ENCODE data around the gene LRRC45. TPM values are rescaled to one million over a fixed set of nuclear protein-coding genes. Genes with fewer than 3 reads are reported as not detected.

LRRC45 gene
- total RNA-seq, 2 donors from 2014 or later: 11.8 to 15.4 TPM

GRCh38 chr17:81986606-81987005 lies 36.5 kb upstream of the LRRC45 start:
- Mint-ChIP-seq H3K9me3 (no peaks in the 10 kb centered on the region), H3K36me3 (ENCODE audit: insufficient read depth in 2 of 2) (peaks cover 3 to 5% of the 10 kb centered on the region in 2 donors), H3K4me1 (ENCODE audit: low read depth) (no peaks in the 10 kb centered on the region), H3K27me3 (ENCODE audit: low read depth) (no peaks in the 10 kb centered on the region), H3K4me3 (no peak overlapping the region), H3K27ac (no peak overlapping the region)
- DNase-seq (no peak), ATAC-seq (replicated peaks in 1 of 2) (no peak)

- DNase-seq (no peak), ATAC-seq (replicated peaks in 1 of 2) (no peak)
- no peaks in the 10 kb centered on the region for H3K27me3 Mint-ChIP-seq (ENCODE audit: low read depth)
- H3K4me1 Mint-ChIP-seq (ENCODE audit: low read depth): no peaks in the 10 kb centered on the region
- no peaks in the 10 kb centered on the region for H3K9me3 Mint-ChIP-seq
- H3K4me3 Mint-ChIP-seq: no peak overlapping the region
- no peak overlapping the region for H3K27ac Mint-ChIP-seq
- peaks cover 3 to 5% of the 10 kb centered on the region in 2 donors for H3K36me3 Mint-ChIP-seq (ENCODE audit: insufficient read depth in 2 of 2)
Measured at GRCh38 chr17:81987161-81987770, 35.8 kb upstream of the LRRC45 start.

- Mint-ChIP-seq H3K27me3 (ENCODE audit: low read depth) (no peaks in the 10 kb centered on the region), H3K4me1 (ENCODE audit: low read depth) (no peaks in the 10 kb centered on the region), H3K4me3 (no peak overlapping the region), H3K36me3 (ENCODE audit: insufficient read depth in 2 of 2) (no peaks in the 10 kb centered on the region), H3K27ac (no peak overlapping the region), H3K9me3 (no peaks in the 10 kb centered on the region)
- DNase-seq (no peak), ATAC-seq (replicated peaks in 1 of 2) (peak in 1 of 2 donors; percentile 33)
Measured at GRCh38 chr17:81990836-81991683, 32.0 kb upstream of the LRRC45 start.

GRCh38 chr17:81991684-81992305 lies 31.3 kb upstream of the LRRC45 start:
- DNase-seq (no peak), ATAC-seq (replicated peaks in 1 of 2) (peak in 1 of 2 donors; percentile 17)
- H3K36me3 Mint-ChIP-seq (ENCODE audit: insufficient read depth in 2 of 2): peaks cover 0 to 1% of the 10 kb centered on the region in 2 donors
- no peaks in the 10 kb centered on the region for H3K27me3 Mint-ChIP-seq (ENCODE audit: low read depth)
- H3K27ac Mint-ChIP-seq: no peak overlapping the region
- no peaks in the 10 kb centered on the region for H3K4me1 Mint-ChIP-seq (ENCODE audit: low read depth)
- no peaks in the 10 kb centered on the region for H3K9me3 Mint-ChIP-seq
- no peak overlapping the region for H3K4me3 Mint-ChIP-seq

- Mint-ChIP-seq H3K4me1 (ENCODE audit: low read depth) (no peaks in the 10 kb centered on the region), H3K4me3 (no peak overlapping the region), H3K9me3 (no peaks in the 10 kb centered on the region), H3K36me3 (ENCODE audit: insufficient read depth in 2 of 2) (peaks cover 0 to 1% of the 10 kb centered on the region in 2 donors), H3K27ac (no peak overlapping the region), H3K27me3 (ENCODE audit: low read depth) (no peaks in the 10 kb centered on the region)
- DNase-seq: no peak
- ATAC-seq (replicated peaks in 1 of 2): no peak
Measured at GRCh38 chr17:81992306-81993102, 30.6 kb upstream of the LRRC45 start.

- Mint-ChIP-seq H3K4me3 (no peak overlapping the region), H3K9me3 (no peaks in the 10 kb centered on the region), H3K27ac (no peak overlapping the region), H3K4me1 (ENCODE audit: low read depth) (no peaks in the 10 kb centered on the region), H3K36me3 (ENCODE audit: insufficient read depth in 2 of 2) (peaks cover 0 to 1% of the 10 kb centered on the region in 2 donors), H3K27me3 (ENCODE audit: low read depth) (no peaks in the 10 kb centered on the region)
- ATAC-seq (replicated peaks in 1 of 2) (no peak), DNase-seq (no peak)
Measured at GRCh38 chr17:81993729-81994592, 29.1 kb upstream of the LRRC45 start.

- H3K4me1 Mint-ChIP-seq (ENCODE audit: low read depth): no peaks in the 10 kb centered on the region
- DNase-seq (no peak), ATAC-seq (replicated peaks in 1 of 2) (no peak)
- H3K9me3 Mint-ChIP-seq: no peaks in the 10 kb centered on the region
- H3K36me3 Mint-ChIP-seq (ENCODE audit: insufficient read depth in 2 of 2): peaks cover 0 to 1% of the 10 kb centered on the region in 2 donors
- H3K4me3 Mint-ChIP-seq: no peak overlapping the region
- H3K27me3 Mint-ChIP-seq (ENCODE audit: low read depth): no peaks in the 10 kb centered on the region
- H3K27ac Mint-ChIP-seq: no peak overlapping the region
Measured at GRCh38 chr17:81994593-81995462, 28.3 kb upstream of the LRRC45 start.

- DNase-seq (no peak), ATAC-seq (replicated peaks in 1 of 2) (peak in 1 of 2 donors; percentile 20)
- no peaks in the 10 kb centered on the region for H3K4me1 Mint-ChIP-seq (ENCODE audit: low read depth)
- no peak overlapping the region for H3K27ac Mint-ChIP-seq
- no peaks in the 10 kb centered on the region for H3K27me3 Mint-ChIP-seq (ENCODE audit: low read depth)
- peaks cover 0 to 1% of the 10 kb centered on the region in 2 donors for H3K36me3 Mint-ChIP-seq (ENCODE audit: insufficient read depth in 2 of 2)
- no peaks in the 10 kb centered on the region for H3K9me3 Mint-ChIP-seq
- no peak overlapping the region for H3K4me3 Mint-ChIP-seq
Measured at GRCh38 chr17:81995463-81996231, 27.5 kb upstream of the LRRC45 start.

- DNase-seq (no peak), ATAC-seq (replicated peaks in 1 of 2) (no peak)
- H3K4me1 Mint-ChIP-seq (ENCODE audit: low read depth): no peaks in the 10 kb centered on the region
- H3K27me3 Mint-ChIP-seq (ENCODE audit: low read depth): no peaks in the 10 kb centered on the region
- H3K36me3 Mint-ChIP-seq (ENCODE audit: insufficient read depth in 2 of 2): peaks cover 0 to 1% of the 10 kb centered on the region in 2 donors
- H3K27ac Mint-ChIP-seq: no peak overlapping the region
- H3K9me3 Mint-ChIP-seq: no peaks in the 10 kb centered on the region
- H3K4me3 Mint-ChIP-seq: no peak overlapping the region
Measured at GRCh38 chr17:81996232-81996756, 26.8 kb upstream of the LRRC45 start.

GRCh38 chr17:81996757-81997441 lies 26.2 kb upstream of the LRRC45 start:
- Mint-ChIP-seq H3K27ac (no peak overlapping the region), H3K36me3 (ENCODE audit: insufficient read depth in 2 of 2) (peaks cover 0 to 1% of the 10 kb centered on the region in 2 donors), H3K27me3 (ENCODE audit: low read depth) (no peaks in the 10 kb centered on the region), H3K9me3 (no peaks in the 10 kb centered on the region), H3K4me3 (no peak overlapping the region), H3K4me1 (ENCODE audit: low read depth) (no peaks in the 10 kb centered on the region)
- DNase-seq (no peak), ATAC-seq (replicated peaks in 1 of 2) (no peak)

All from activated T-cell treated with anti-CD3 and anti-CD28 coated beads, Interleukin-2, amount 50 U/mL, for 72 hours (primary cell).